Uterus (tissue), 4 donors: Measurements from ENCODE around the gene ARHGAP10. TPM values are rescaled to one million over a fixed set of nuclear protein-coding genes. Genes with fewer than 3 reads are reported as not detected.

Source experiments
- DNase-seq, 2 donors: peaks; one replicate each; pipeline ENCODE4 v3.0.0-alpha.2; 2019 to 2020
- H3K27ac ChIP-seq, 2 donors: fragments of 200-600 bp; sonication (generic); 1 replicate in 1 of 2; 2 replicates in 1 of 2; pipeline ENCODE4 v1.5.1; 2016 to 2018
- H3K27me3 ChIP-seq, 2 donors: fragments of 200-600 bp; sonication (generic); one replicate each; pipeline ENCODE4 v1.5.1; 2018 to 2019; ENCODE audit warnings: control low read depth in 1 of 2
- H3K36me3 ChIP-seq, 2 donors: fragments of 200-600 bp; sonication (generic); one replicate each; pipeline ENCODE4 v1.5.1; 2019; ENCODE audit warnings: control low read depth in 1 of 2
- H3K4me1 ChIP-seq, 2 donors: fragments of 200-600 bp; sonication (generic); one replicate each; pipeline ENCODE4 v1.5.1; 2018 to 2019; ENCODE audit warnings: control low read depth in 1 of 2
- H3K4me3 ChIP-seq, 2 donors: fragments of 200-600 bp; sonication (generic); 1 replicate in 1 of 2; 2 replicates in 1 of 2; pipeline ENCODE4 v1.5.1; 2018 to 2019; ENCODE audit warnings: mild to moderate bottlenecking in 1 of 2
- H3K9me3 ChIP-seq, 2 donors: fragments of 200-600 bp; sonication (generic); one replicate each; pipeline ENCODE4 v1.5.1; 2019; ENCODE audit warnings: control low read depth in 1 of 2
- POLR2A ChIP-seq, 2 donors: fragments of 450-650 bp; IDR thresholded peaks; one replicate each; pipeline ENCODE4 v1.6.1; 2016; ENCODE audit warnings: antibody characterized with exemption in 2 of 2, mild to moderate bottlenecking in 1 of 2, moderate library complexity in 1 of 2
- intact Hi-C: fragments of 100-400 bp; cut with DNase I; formaldehyde crosslinking; loops from one replicate; pipeline ENCODE4 v1.15.1; 2023; ENCODE audit warnings: low total_unique reads
- total RNA-seq, 4 donors: library from RNA; depleted of rRNA in 3 of 4; stranded (reverse); fragments of >200 nt in 3 of 4; gene quantifications; one replicate each; pipeline versions ENCODE4 v1.1.0 to v1.2.4, GENCODE V29; 2014 to 2023
- TF ChIP-seq, protein P1 (sequence below), 4 experiments: fragments of 200-600 bp in 2 of 4; fragments of 450-650 bp in 2 of 4; sonication (generic) in 2 of 4; IDR thresholded peaks; one replicate each; pipeline ENCODE4 v1.5.1; 2016 to 2019; ENCODE audit warnings: antibody characterized with exemption in 4 of 4, mild to moderate bottlenecking in 2 of 4, moderate library complexity in 1 of 4
- donor health status: DM: yes; HTN: yes; CAD: no.

Gene ARHGAP10
- total RNA-seq, 4 donors from 2014 or later: 25.1 to 94.4 (median 54.4) TPM

- no peaks in the 10 kb centered on the region for H3K4me1 ChIP-seq
- TF ChIP-seq, protein P1, sequence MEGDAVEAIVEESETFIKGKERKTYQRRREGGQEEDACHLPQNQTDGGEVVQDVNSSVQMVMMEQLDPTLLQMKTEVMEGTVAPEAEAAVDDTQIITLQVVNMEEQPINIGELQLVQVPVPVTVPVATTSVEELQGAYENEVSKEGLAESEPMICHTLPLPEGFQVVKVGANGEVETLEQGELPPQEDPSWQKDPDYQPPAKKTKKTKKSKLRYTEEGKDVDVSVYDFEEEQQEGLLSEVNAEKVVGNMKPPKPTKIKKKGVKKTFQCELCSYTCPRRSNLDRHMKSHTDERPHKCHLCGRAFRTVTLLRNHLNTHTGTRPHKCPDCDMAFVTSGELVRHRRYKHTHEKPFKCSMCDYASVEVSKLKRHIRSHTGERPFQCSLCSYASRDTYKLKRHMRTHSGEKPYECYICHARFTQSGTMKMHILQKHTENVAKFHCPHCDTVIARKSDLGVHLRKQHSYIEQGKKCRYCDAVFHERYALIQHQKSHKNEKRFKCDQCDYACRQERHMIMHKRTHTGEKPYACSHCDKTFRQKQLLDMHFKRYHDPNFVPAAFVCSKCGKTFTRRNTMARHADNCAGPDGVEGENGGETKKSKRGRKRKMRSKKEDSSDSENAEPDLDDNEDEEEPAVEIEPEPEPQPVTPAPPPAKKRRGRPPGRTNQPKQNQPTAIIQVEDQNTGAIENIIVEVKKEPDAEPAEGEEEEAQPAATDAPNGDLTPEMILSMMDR (IDR thresholded peaks at IDR 0.05): no peak
- no peak for TF ChIP-seq POLR2A (IDR thresholded peaks at IDR 0.05)
- intact Hi-C loops: no loop called here
Observed at GRCh38 chr4:148059617-148060180, 327.8 kb downstream of the ARHGAP10 start.

GRCh38 chr4:148060264-148061140 is 328.6 kb downstream of the ARHGAP10 start:
- no peak for DNase-seq
- no peak overlapping the region for H3K4me3 ChIP-seq
- no peaks in the 10 kb centered on the region for H3K36me3 ChIP-seq
- no peaks in the 10 kb centered on the region for H3K9me3 ChIP-seq
- intact Hi-C loops: no loop called here
- H3K27me3 ChIP-seq: no peaks in the 10 kb centered on the region
- TF ChIP-seq, protein P1 (IDR thresholded peaks at IDR 0.05): no peak
- TF ChIP-seq POLR2A (IDR thresholded peaks at IDR 0.05): no peak
- no peaks in the 10 kb centered on the region for H3K4me1 ChIP-seq
- H3K27ac ChIP-seq: no peak overlapping the region

More at GRCh38 chr4:148059617-148060180, 327.8 kb downstream of the ARHGAP10 start:
- H3K9me3 ChIP-seq: no peaks in the 10 kb centered on the region
- H3K4me3 ChIP-seq: no peak overlapping the region
- no peaks in the 10 kb centered on the region for H3K27me3 ChIP-seq
- H3K27ac ChIP-seq: no peak overlapping the region
- no peak for DNase-seq
- H3K36me3 ChIP-seq: no peaks in the 10 kb centered on the region

- H3K9me3 ChIP-seq: no peaks in the 10 kb centered on the region
- no peaks in the 10 kb centered on the region for H3K36me3 ChIP-seq
- no peak overlapping the region for H3K27ac ChIP-seq
- H3K4me1 ChIP-seq: no peaks in the 10 kb centered on the region
- intact Hi-C loops: no loop called here
- H3K27me3 ChIP-seq: no peaks in the 10 kb centered on the region
- no peak for TF ChIP-seq POLR2A (IDR thresholded peaks at IDR 0.05)
- TF ChIP-seq, protein P1 (IDR thresholded peaks at IDR 0.05): no peak
- no peak for DNase-seq
- no peak overlapping the region for H3K4me3 ChIP-seq
Observed at GRCh38 chr4:148061141-148061481, 329.2 kb downstream of the ARHGAP10 start.

DNA sequence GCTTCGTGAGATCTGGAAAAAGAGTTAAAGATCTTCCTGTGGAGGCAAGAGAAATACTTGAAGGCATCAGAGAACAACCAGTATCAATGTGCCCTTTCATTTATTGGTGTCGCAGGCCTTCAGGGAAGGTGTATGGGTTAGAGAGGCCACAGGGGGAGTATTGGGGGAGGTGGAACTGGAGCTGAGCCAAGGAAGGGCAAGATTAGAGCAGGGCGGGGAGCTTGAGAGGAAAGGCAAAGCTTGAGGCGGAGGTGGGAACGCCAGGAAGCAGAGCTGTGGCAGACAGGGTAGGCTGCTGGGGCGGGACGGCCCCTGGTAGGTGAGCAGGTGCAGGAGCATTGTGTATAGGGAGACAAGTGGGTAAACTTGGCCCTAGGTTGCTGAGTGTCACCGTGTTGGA is 329.9 kb downstream of the ARHGAP10 start:
- no peak overlapping the region for H3K4me3 ChIP-seq
- no peaks in the 10 kb centered on the region for H3K27me3 ChIP-seq
- TF ChIP-seq, protein P1 (IDR thresholded peaks at IDR 0.05): no peak
- no peak for TF ChIP-seq POLR2A (IDR thresholded peaks at IDR 0.05)
- no peak overlapping the region for H3K27ac ChIP-seq
- intact Hi-C loops: no loop called here
- no peaks in the 10 kb centered on the region for H3K4me1 ChIP-seq
- H3K9me3 ChIP-seq: no peaks in the 10 kb centered on the region
- H3K36me3 ChIP-seq: no peaks in the 10 kb centered on the region
- no peak for DNase-seq

GRCh38 chr4:148062301-148062950 is 330.5 kb downstream of the ARHGAP10 start:
- Histone ChIP-seq H3K9me3 (no peaks in the 10 kb centered on the region), H3K27me3 (no peaks in the 10 kb centered on the region), H3K4me1 (no peaks in the 10 kb centered on the region), H3K4me3 (no peak overlapping the region), H3K36me3 (no peaks in the 10 kb centered on the region), H3K27ac (no peak overlapping the region)
- TF ChIP-seq POLR2A (IDR thresholded peaks at IDR 0.05): no peak
- TF ChIP-seq, protein P1 (IDR thresholded peaks at IDR 0.05): no peak
- intact Hi-C loops: no loop called here
- DNase-seq: no peak
